Small intestine (tissue), 7 donors: ENCODE results near the gene RHCG. TPM values are rescaled to one million over a fixed set of nuclear protein-coding genes. Genes with fewer than 3 reads are reported as not detected.

Experiments used
- DNase-seq, 2 donors: peaks; one replicate each; pipeline versions ENCODE4 v3.0.0 to v3.0.0-alpha.2; 2013
- FAIRE-seq: peaks from 2 replicates; lab custom pipeline; 2012; peaks lifted over from hg19 to GRCh38; lab: Jason Lieb, UNC
- H3K27ac ChIP-seq, 3 donors: one replicate each; pipeline ENCODE4 v1.5.1; 2013; ENCODE audit warnings: low read length in 2 of 3, mild to moderate bottlenecking in 2 of 3, control low read depth in 1 of 3, inconsistent platforms in 1 of 3, low read depth in 1 of 3, moderate library complexity in 1 of 3
- H3K27me3 ChIP-seq, 3 donors: one replicate each; pipeline ENCODE4 v1.6.1; 2013; ENCODE audit warnings: low read length in 3 of 3, inconsistent platforms in 1 of 3; ENCODE audit not compliant: control insufficient read depth in 3 of 3, insufficient read depth in 3 of 3
- H3K36me3 ChIP-seq, 3 donors: one replicate each; pipeline ENCODE4 v1.6.1; 2013; ENCODE audit warnings: low read length in 3 of 3, inconsistent platforms in 1 of 3, low read depth in 1 of 3, mild to moderate bottlenecking in 1 of 3, moderate library complexity in 1 of 3; ENCODE audit not compliant: control insufficient read depth in 3 of 3, insufficient read depth in 2 of 3
- H3K4me1 ChIP-seq, 3 donors: one replicate each; pipeline ENCODE4 v1.6.1; 2013; ENCODE audit warnings: low read length in 2 of 3, inconsistent platforms in 1 of 3, low read depth in 1 of 3, mild to moderate bottlenecking in 1 of 3, moderate library complexity in 1 of 3; ENCODE audit not compliant: control insufficient read depth in 3 of 3, insufficient read depth in 2 of 3
- H3K4me3 ChIP-seq, 3 donors: one replicate each; pipeline ENCODE4 v1.5.1; 2013; ENCODE audit warnings: low read length in 3 of 3, control low read depth in 1 of 3, inconsistent platforms in 1 of 3, low read depth in 1 of 3, mild to moderate bottlenecking in 1 of 3, moderate library complexity in 1 of 3
- H3K9me3 ChIP-seq, 2 donors: one replicate each; pipeline ENCODE4 v1.6.1; 2013; ENCODE audit warnings: low read depth in 1 of 2, low read length in 1 of 2; ENCODE audit not compliant: control insufficient read depth in 2 of 2, insufficient read depth in 1 of 2
- WGBS, 3 donors: extraction: QIAGEN DNeasy Blood & Tissue Kit; methylation state at CpG; one replicate each; pipeline ENCODE4 v1.1.7; 2013; 5-methylcytosine and 5-hydroxymethylcytosine counted together
- polyA plus RNA-seq, 4 donors: library from polyadenylated mRNA; stranded (reverse) in 3 of 4; unstranded in 1 of 4; fragments of 200-250 nt in 3 of 4; fragments of 120-200 nt in 1 of 4; gene quantifications; one replicate each; pipeline versions ENCODE4 v1.2.1 to v1.2.3, GENCODE V29; 2013
- donor health status: healthy with polysubstance abuse.
- donor health status: control.
- donor health status: control.
- donor health status: Bipolar disorder and iron deficiency.
- donor health status: healthy.

The RHCG gene
- polyA plus RNA-seq, 4 donors = 0.16 to 2.2 (median 1.3) TPM

- H3K4me1 ChIP-seq = peaks cover 0 to 7% (median 0%) of the 10 kb centered on the region in 3 donors
- 43 to 64% (median 59%) methylated on average over 11 of the region's 11 CpGs for WGBS, 3 donors
- H3K4me3 ChIP-seq = no peak overlapping the region
- H3K36me3 ChIP-seq = no peaks in the 10 kb centered on the region
- DNase-seq (no peak), FAIRE-seq (no peak)
- no peaks in the 10 kb centered on the region for H3K9me3 ChIP-seq
- no peak overlapping the region for H3K27ac ChIP-seq
- H3K27me3 ChIP-seq = peaks cover 0 to 22% (median 14%) of the 10 kb centered on the region in 3 donors
Observed at GRCh38 chr15:89450076-89451006, 46.0 kb downstream of the RHCG start.

GRCh38 chr15:89448825-89449224 is 47.6 kb downstream of the RHCG start:
- H3K27ac ChIP-seq = no peak overlapping the region
- no peaks in the 10 kb centered on the region for H3K4me1 ChIP-seq
- peaks cover 0 to 22% (median 16%) of the 10 kb centered on the region in 3 donors for H3K27me3 ChIP-seq
- DNase-seq = no peak
- no peak for FAIRE-seq
- no peaks in the 10 kb centered on the region for H3K9me3 ChIP-seq
- no peaks in the 10 kb centered on the region for H3K36me3 ChIP-seq
- WGBS, 3 donors = 40 to 69% (median 54%) methylated on average over 11 of the region's 11 CpGs
- H3K4me3 ChIP-seq = no peak overlapping the region

- H3K27me3 ChIP-seq = peaks cover 0 to 22% (median 16%) of the 10 kb centered on the region in 3 donors
- no peak overlapping the region for H3K4me3 ChIP-seq
- no peaks in the 10 kb centered on the region for H3K36me3 ChIP-seq
- DNase-seq (no peak), FAIRE-seq (no peak)
- 83 to 94% (median 88%) methylated on average over 8 of the region's 8 CpGs for WGBS, 3 donors
- H3K27ac ChIP-seq = no peak overlapping the region
- no peaks in the 10 kb centered on the region for H3K4me1 ChIP-seq
- no peaks in the 10 kb centered on the region for H3K9me3 ChIP-seq
Observed at GRCh38 chr15:89447676-89448075, 48.7 kb downstream of the RHCG start.

GRCh38 chr15:89446255-89446891 is 50.0 kb downstream of the RHCG start:
- Histone ChIP-seq H3K27me3 (peaks cover 0 to 21% (median 14%) of the 10 kb centered on the region in 3 donors), H3K27ac (no peak overlapping the region), H3K4me3 (no peak overlapping the region), H3K4me1 (no peaks in the 10 kb centered on the region), H3K36me3 (no peaks in the 10 kb centered on the region), H3K9me3 (no peaks in the 10 kb centered on the region)
- no peak for DNase-seq
- no peak for FAIRE-seq
- 74 to 86% (median 75%) methylated on average over 9 of the region's 9 CpGs for WGBS, 3 donors

- peaks cover 0 to 21% (median 13%) of the 10 kb centered on the region in 3 donors for H3K27me3 ChIP-seq
- no peaks in the 10 kb centered on the region for H3K36me3 ChIP-seq
- H3K4me1 ChIP-seq = no peaks in the 10 kb centered on the region
- FAIRE-seq = no peak
- no peak for DNase-seq
- 38 to 69% (median 50%) methylated on average over 1 of the region's 1 CpG for WGBS, 3 donors
- no peak overlapping the region for H3K27ac ChIP-seq
- H3K4me3 ChIP-seq = no peak overlapping the region
- H3K9me3 ChIP-seq = no peaks in the 10 kb centered on the region
Observed at GRCh38 chr15:89445518-89445917, 50.9 kb downstream of the RHCG start.

- Histone ChIP-seq H3K27me3 (peaks cover 0 to 17% (median 10%) of the 10 kb centered on the region in 3 donors), H3K36me3 (no peaks in the 10 kb centered on the region), H3K4me3 (no peak overlapping the region), H3K27ac (no peak overlapping the region), H3K4me1 (no peaks in the 10 kb centered on the region), H3K9me3 (no peaks in the 10 kb centered on the region)
- 50 to 75% (median 55%) methylated on average over 17 of the region's 17 CpGs for WGBS, 3 donors
- no peak for DNase-seq
- FAIRE-seq = no peak
Observed at GRCh38 chr15:89444241-89445225, 51.9 kb downstream of the RHCG start.

- no peaks in the 10 kb centered on the region for H3K36me3 ChIP-seq
- no peaks in the 10 kb centered on the region for H3K4me1 ChIP-seq
- 54 to 72% (median 66%) methylated on average over 3 of the region's 3 CpGs for WGBS, 3 donors
- H3K27me3 ChIP-seq = peaks cover 0 to 11% (median 7%) of the 10 kb centered on the region in 3 donors
- H3K27ac ChIP-seq = no peak overlapping the region
- FAIRE-seq (no peak), DNase-seq (no peak)
- H3K9me3 ChIP-seq = no peaks in the 10 kb centered on the region
- H3K4me3 ChIP-seq = no peak overlapping the region
Observed at GRCh38 chr15:89443581-89443980, 52.8 kb downstream of the RHCG start.
